ENCODE results near the gene SAP30BP.

DNA sequence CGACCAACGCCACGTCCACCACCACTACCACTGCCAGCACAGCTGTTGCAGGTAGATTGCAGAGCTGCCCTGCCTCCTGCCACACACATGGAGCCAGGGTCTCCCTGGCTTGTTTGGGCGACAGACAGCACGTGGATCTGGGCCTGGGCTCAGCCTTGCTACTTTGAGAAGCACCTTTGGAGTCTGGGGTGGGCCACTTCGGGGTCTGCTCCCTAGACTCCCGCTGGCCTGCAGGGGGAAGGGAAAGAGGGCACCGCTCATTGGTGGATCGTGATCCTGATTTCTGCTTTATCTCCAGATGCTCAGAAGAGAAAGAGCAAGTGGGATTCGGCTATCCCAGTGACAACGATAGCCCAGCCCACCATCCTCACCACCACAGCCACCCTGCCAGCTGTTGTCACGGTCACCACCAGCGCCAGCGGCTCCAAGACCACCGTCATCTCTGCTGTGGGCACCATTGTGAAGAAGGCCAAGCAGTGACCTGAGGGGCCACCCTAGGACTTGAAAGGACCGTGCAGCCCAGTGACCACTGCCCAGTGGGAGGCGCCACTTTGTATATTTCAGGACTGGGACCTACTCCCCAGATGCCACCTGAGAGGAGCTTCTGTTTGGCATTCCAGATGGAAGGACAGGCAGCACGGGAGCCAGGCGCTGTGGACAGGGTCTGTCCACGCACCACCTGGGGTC, 39.0 kb downstream of the SAP30BP start:
- no peak for TF ChIP-seq ZFP3 (CRISPR knock-in tag; IDR thresholded peaks at IDR 0.05)
- TF ChIP-seq ISL1 (CRISPR knock-in tag; IDR thresholded peaks at IDR 0.05), result no peak
